ENCODE results near the gene ARTN. TPM values are rescaled to one million over a fixed set of nuclear protein-coding genes. Genes with fewer than 3 reads are reported as not detected.

ARTN gene
- total RNA-seq, 1 experiment from 2014 or later: 10.6 TPM

DNA sequence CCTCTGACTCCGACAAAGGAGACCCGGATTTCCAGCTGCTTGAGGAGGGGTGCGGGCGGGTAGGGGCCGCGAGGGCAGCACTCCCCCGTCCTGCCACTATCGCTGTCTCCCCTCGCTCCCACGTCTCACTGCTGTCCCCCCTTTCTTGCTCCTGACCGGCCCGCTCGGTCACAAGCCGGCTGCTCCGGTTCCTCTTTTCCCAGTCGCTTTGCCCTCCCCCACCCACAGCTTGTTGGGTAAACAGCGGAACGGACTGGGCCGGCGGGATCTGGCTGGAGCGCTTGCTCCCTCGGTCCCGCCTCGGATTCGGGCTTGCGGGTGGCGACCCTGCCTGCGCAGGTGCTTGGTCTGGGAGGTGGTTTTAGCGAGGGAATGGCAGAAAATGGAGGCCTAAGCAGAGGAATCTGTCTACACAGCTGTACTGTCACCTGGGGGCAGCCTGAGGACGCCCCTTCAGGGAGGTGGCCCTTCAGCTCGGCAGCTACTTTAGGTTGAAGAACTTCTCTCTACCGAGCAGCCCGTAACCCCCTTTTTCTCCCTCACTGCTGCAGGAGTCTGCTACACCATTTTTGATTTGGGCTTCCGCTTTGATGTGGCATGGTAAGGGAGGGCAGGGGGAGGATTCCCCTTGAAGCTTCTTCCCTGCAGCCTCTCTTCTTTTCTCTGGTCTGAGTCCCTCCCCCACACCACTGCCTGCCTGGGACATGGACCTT is 41.8 kb downstream of the ARTN start:
- Histone ChIP-seq H3K4ac (ENCODE audit: low read depth, low read length) (no peak overlapping the region), H2BK12ac (ENCODE audit: insufficient read length, low read depth, low read length) (no peak overlapping the region), H2BK15ac (ENCODE audit: low read depth, low read length) (no peak overlapping the region), H3K4me1 (ENCODE audit: insufficient read depth, low read length) (peaks cover 6% of the 10 kb centered on the region; the same call in 1 of the 2 replicates), H4K5ac (ENCODE audit: insufficient read length, low read depth, low read length) (no peak overlapping the region), H3K14ac (ENCODE audit: insufficient read depth, low read length) (peak overlapping the region; percentile 82), H3K23ac (ENCODE audit: insufficient read length, low read depth, low read length) (no peak overlapping the region), H2BK20ac (ENCODE audit: low read depth, low read length, poor library complexity, severe bottlenecking) (no peak overlapping the region), H3T11ph (ENCODE audit: low read length) (no peak overlapping the region), H3K23me2 (ENCODE audit: insufficient read length, low read depth, low read length, poor library complexity, severe bottlenecking) (peaks cover 23% of the 10 kb centered on the region), H4K8ac (replicated peaks; ENCODE audit: insufficient read length, low read depth, low read length) (no peak overlapping the region), H4K20me1 (ENCODE audit: control insufficient read depth, insufficient read depth, insufficient read length) (no peaks in the 10 kb centered on the region), H3K27ac (ENCODE audit: insufficient read length, low read depth, low read length) (no peak overlapping the region), H2BK120ac (ENCODE audit: low read depth, low read length, poor library complexity, severe bottlenecking) (no peak overlapping the region), H3K9ac (ENCODE audit: extremely low read depth, insufficient read length, low read length) (peak overlapping the region; percentile 53), H3K4me2 (ENCODE audit: insufficient read depth, insufficient read length, low read length) (peak overlapping the region; percentile 82), H3K27me3 (ENCODE audit: insufficient read depth, low read length) (no peaks in the 10 kb centered on the region), H2AFZ (ENCODE audit: low read length) (no peak overlapping the region), H2BK5ac (ENCODE audit: insufficient read length, low read length) (no peak overlapping the region), H3K9me3 (ENCODE audit: control insufficient read depth, low read depth, low read length) (no peaks in the 10 kb centered on the region), H2AK5ac (ENCODE audit: insufficient read length, low read length) (no peak overlapping the region), H4K91ac (ENCODE audit: insufficient read length, low read depth, low read length) (no peak overlapping the region), H3K18ac (ENCODE audit: insufficient read length, low read depth, low read length) (peak overlapping the region; percentile 12), H3K56ac (ENCODE audit: insufficient read length, low read depth, low read length) (no peak overlapping the region), H3K79me1 (ENCODE audit: insufficient read depth, low read depth, low read length, poor library complexity, severe bottlenecking) (peaks cover 9% of the 10 kb centered on the region), H3K79me2 (ENCODE audit: insufficient read depth, low read length) (peaks cover 3% of the 10 kb centered on the region; the same call in 1 of the 2 replicates)
- peak overlapping the region in 2 of 3 experiments; percentile 79; a peak in 4 of 7 replicates for H3K27ac Mint-ChIP-seq
- H3K27me3 Mint-ChIP-seq (ENCODE audit: low read depth): no peaks in the 10 kb centered on the region
- no peak for DNase-seq
- TF ChIP-seq, protein P1, sequence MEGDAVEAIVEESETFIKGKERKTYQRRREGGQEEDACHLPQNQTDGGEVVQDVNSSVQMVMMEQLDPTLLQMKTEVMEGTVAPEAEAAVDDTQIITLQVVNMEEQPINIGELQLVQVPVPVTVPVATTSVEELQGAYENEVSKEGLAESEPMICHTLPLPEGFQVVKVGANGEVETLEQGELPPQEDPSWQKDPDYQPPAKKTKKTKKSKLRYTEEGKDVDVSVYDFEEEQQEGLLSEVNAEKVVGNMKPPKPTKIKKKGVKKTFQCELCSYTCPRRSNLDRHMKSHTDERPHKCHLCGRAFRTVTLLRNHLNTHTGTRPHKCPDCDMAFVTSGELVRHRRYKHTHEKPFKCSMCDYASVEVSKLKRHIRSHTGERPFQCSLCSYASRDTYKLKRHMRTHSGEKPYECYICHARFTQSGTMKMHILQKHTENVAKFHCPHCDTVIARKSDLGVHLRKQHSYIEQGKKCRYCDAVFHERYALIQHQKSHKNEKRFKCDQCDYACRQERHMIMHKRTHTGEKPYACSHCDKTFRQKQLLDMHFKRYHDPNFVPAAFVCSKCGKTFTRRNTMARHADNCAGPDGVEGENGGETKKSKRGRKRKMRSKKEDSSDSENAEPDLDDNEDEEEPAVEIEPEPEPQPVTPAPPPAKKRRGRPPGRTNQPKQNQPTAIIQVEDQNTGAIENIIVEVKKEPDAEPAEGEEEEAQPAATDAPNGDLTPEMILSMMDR (conservative IDR thresholded peaks at IDR 0.05): no peak
- peaks cover 36 to 42% of the 10 kb centered on the region in 2 experiments for H3K4me1 Mint-ChIP-seq
- H3K9me3 Mint-ChIP-seq: no peaks in the 10 kb centered on the region; a peak in 1 of 5 replicates
- H3K4me3 Mint-ChIP-seq: peak overlapping the region; percentile 82 to 95
- peaks cover 23 to 50% (median 38%) of the 10 kb centered on the region in 3 experiments; a peak in 6 of 7 replicates for H3K36me3 Mint-ChIP-seq (ENCODE audit: insufficient read depth in 1 of 3, low read depth in 3 of 3)
- WGBS (ENCODE audit: extremely low coverage, insufficient read length, low lambda C conversion rate): no CpG with 5 or more reads among the region's 34 CpGs
